H9 (cell line): ENCODE results near the gene LRRC45. TPM values are rescaled to one million over a fixed set of nuclear protein-coding genes. Genes with fewer than 3 reads are reported as not detected.

Source experiments
- DNase-seq: peaks from one replicate; pipeline ENCODE4 v3.0.0-alpha.2; 2017
- H2AFZ ChIP-seq: one replicate; pipeline ENCODE4 v1.6.1; 2013; ENCODE audit warnings: mild to moderate bottlenecking, low read length, control low read depth, moderate library complexity
- H2AK5ac ChIP-seq: 2 replicates; pipeline ENCODE4 v1.6.1; 2013; ENCODE audit warnings: low read length, control low read depth, mixed read lengths; ENCODE audit not compliant: insufficient read length
- H2BK120ac ChIP-seq: one replicate; pipeline ENCODE4 v1.6.1; 2013; ENCODE audit warnings: low read depth, mild to moderate bottlenecking, low read length, control low read depth, inconsistent platforms; ENCODE audit not compliant: poor library complexity, severe bottlenecking
- H2BK12ac ChIP-seq: 2 replicates; pipeline ENCODE4 v1.6.1; 2013; ENCODE audit warnings: low read length, control low read depth, mixed read lengths, low read depth; ENCODE audit not compliant: insufficient read length
- H2BK15ac ChIP-seq: 2 replicates; pipeline ENCODE4 v1.6.1; 2013; ENCODE audit warnings: low read depth, low read length, control low read depth
- H2BK20ac ChIP-seq: one replicate; pipeline ENCODE4 v1.6.1; 2013; ENCODE audit warnings: low read depth, mild to moderate bottlenecking, low read length, control low read depth, inconsistent platforms; ENCODE audit not compliant: poor library complexity, severe bottlenecking
- H2BK5ac ChIP-seq: 2 replicates; pipeline ENCODE4 v1.6.1; 2013; ENCODE audit warnings: low read length, control low read depth, mixed read lengths; ENCODE audit not compliant: insufficient read length
- H3K14ac ChIP-seq: 2 replicates; pipeline ENCODE4 v1.6.1; 2013; ENCODE audit warnings: low read length, control low read depth; ENCODE audit not compliant: insufficient read depth
- H3K18ac ChIP-seq: 2 replicates; pipeline ENCODE4 v1.6.1; 2013; ENCODE audit warnings: low read depth, mild to moderate bottlenecking, mixed read lengths, low read length, control low read depth; ENCODE audit not compliant: insufficient read length
- H3K23ac ChIP-seq: 2 replicates; pipeline ENCODE4 v1.6.1; 2013; ENCODE audit warnings: low read length, control low read depth, mixed read lengths, low read depth; ENCODE audit not compliant: insufficient read length
- H3K23me2 ChIP-seq: 2 replicates; pipeline ENCODE4 v1.6.1; 2013; ENCODE audit warnings: low read depth, mild to moderate bottlenecking, mixed read lengths, low read length, control low read depth; ENCODE audit not compliant: insufficient read length, poor library complexity, severe bottlenecking
- H3K27ac ChIP-seq: 2 replicates; pipeline ENCODE4 v1.5.1; 2013; ENCODE audit warnings: low read length, control low read depth, mixed read lengths, low read depth; ENCODE audit not compliant: insufficient read length
- H3K27me3 ChIP-seq: 2 replicates; pipeline ENCODE4 v1.6.1; 2013; ENCODE audit warnings: low read length, control low read depth, inconsistent platforms; ENCODE audit not compliant: insufficient read depth
- H3K4ac ChIP-seq: 2 replicates; pipeline ENCODE4 v1.6.1; 2013; ENCODE audit warnings: low read depth, mild to moderate bottlenecking, control low read depth, inconsistent platforms, low read length, moderate library complexity
- H3K4me1 ChIP-seq: 2 replicates; pipeline ENCODE4 v1.6.1; 2013; ENCODE audit warnings: low read length, control low read depth, inconsistent platforms; ENCODE audit not compliant: insufficient read depth
- H3K4me2 ChIP-seq: 2 replicates; pipeline ENCODE4 v1.6.1; 2013; ENCODE audit warnings: low read length, control low read depth, mixed read lengths; ENCODE audit not compliant: insufficient read length, insufficient read depth
- H3K56ac ChIP-seq: 2 replicates; pipeline ENCODE4 v1.6.1; 2013; ENCODE audit warnings: low read depth, mild to moderate bottlenecking, mixed read lengths, low read length, control low read depth; ENCODE audit not compliant: insufficient read length
- H3K79me1 ChIP-seq: 2 replicates; pipeline ENCODE4 v1.6.1; 2013; ENCODE audit warnings: low read depth, mild to moderate bottlenecking, moderate library complexity, low read length, control low read depth, inconsistent platforms; ENCODE audit not compliant: insufficient read depth, poor library complexity, severe bottlenecking
- H3K79me2 ChIP-seq: 2 replicates; pipeline ENCODE4 v1.6.1; 2013; ENCODE audit warnings: low read length, control low read depth, inconsistent platforms; ENCODE audit not compliant: insufficient read depth
- H3K9ac ChIP-seq: 2 replicates; pipeline ENCODE4 v1.6.1; 2013; ENCODE audit warnings: low read length, control low read depth, mixed read lengths; ENCODE audit not compliant: insufficient read length; ENCODE audit errors: extremely low read depth
- H3K9me3 ChIP-seq: one replicate; pipeline ENCODE4 v1.6.1; 2013; ENCODE audit warnings: low read depth, low read length, inconsistent platforms; ENCODE audit not compliant: control insufficient read depth
- H3T11ph ChIP-seq: one replicate; pipeline ENCODE4 v1.6.1; 2013; ENCODE audit warnings: mild to moderate bottlenecking, low read length, control low read depth, inconsistent platforms
- H4K20me1 ChIP-seq: one replicate; pipeline ENCODE4 v1.6.1; 2013; ENCODE audit not compliant: control insufficient read depth, insufficient read length, insufficient read depth
- H4K5ac ChIP-seq: 2 replicates; pipeline ENCODE4 v1.6.1; 2013; ENCODE audit warnings: low read depth, mild to moderate bottlenecking, mixed read lengths, low read length, control low read depth; ENCODE audit not compliant: insufficient read length
- H4K8ac ChIP-seq: replicated peaks from 2 replicates; pipeline ENCODE4 v1.6.1; 2013; ENCODE audit warnings: low read length, control low read depth, mixed read lengths, low read depth; ENCODE audit not compliant: insufficient read length
- H4K91ac ChIP-seq: 2 replicates; pipeline ENCODE4 v1.6.1; 2013; ENCODE audit warnings: low read depth, mild to moderate bottlenecking, moderate library complexity, mixed read lengths, low read length, control low read depth; ENCODE audit not compliant: insufficient read length
- H3K27ac Mint-ChIP-seq, 3 experiments: 2 replicates in 2 of 3; 3 replicates in 1 of 3; pipeline ENCODE4 v1.8.0; 2020 to 2021; ENCODE audit warnings: mixed read lengths in 3 of 3, mild to moderate bottlenecking in 1 of 3, moderate library complexity in 1 of 3
- H3K27me3 Mint-ChIP-seq: 2 replicates; pipeline ENCODE4 v1.8.0; 2021; ENCODE audit warnings: low read depth, mild to moderate bottlenecking, moderate library complexity, mixed read lengths
- H3K36me3 Mint-ChIP-seq, 3 experiments: 2 replicates in 2 of 3; 3 replicates in 1 of 3; pipeline ENCODE4 v1.8.0; 2020 to 2021; ENCODE audit warnings: low read depth in 3 of 3, mixed read lengths in 3 of 3; ENCODE audit not compliant: insufficient read depth in 1 of 3
- H3K4me1 Mint-ChIP-seq, 2 experiments: 2 replicates each; pipeline ENCODE4 v1.8.0; 2020; ENCODE audit warnings: mixed read lengths in 2 of 2
- H3K4me3 Mint-ChIP-seq, 2 experiments: 2 replicates in 1 of 2; 3 replicates in 1 of 2; pipeline ENCODE4 v1.8.0; 2020 to 2021; ENCODE audit warnings: mild to moderate bottlenecking in 2 of 2, mixed read lengths in 2 of 2, moderate library complexity in 1 of 2
- H3K9me3 Mint-ChIP-seq, 2 experiments: 2 replicates in 1 of 2; 3 replicates in 1 of 2; pipeline ENCODE4 v1.8.0; 2020; ENCODE audit warnings: mild to moderate bottlenecking in 2 of 2, mixed read lengths in 2 of 2, moderate library complexity in 1 of 2
- CTCF ChIP-seq: fragments of 200-600 bp; sonication (generic); conservative IDR thresholded peaks from 3 replicates; pipeline ENCODE4 v1.8.0; 2021; ENCODE audit warnings: antibody characterized with exemption, mild to moderate bottlenecking
- WGBS: extraction: QIAGEN DNeasy Blood & Tissue Kit; methylation state at CpG from one replicate; pipeline ENCODE4 v1.1.7; 2013; ENCODE audit warnings: missing lambda C conversion rate, low lambda C conversion rate, mixed read lengths; ENCODE audit not compliant: insufficient read length; ENCODE audit errors: extremely low coverage; 5-methylcytosine and 5-hydroxymethylcytosine counted together
- total RNA-seq: library from RNA; stranded (reverse); gene quantifications from 2 replicates; pipeline ENCODE4 v1.2.1, GENCODE V29; 2021

Gene LRRC45
- total RNA-seq, 1 experiment from 2014 or later: 28.7 TPM

- no peaks in the 10 kb centered on the region for H3K4me1 ChIP-seq
- H3K4ac ChIP-seq: no peak overlapping the region
- TF ChIP-seq CTCF: no peak
- no peaks in the 10 kb centered on the region for H3K79me2 ChIP-seq
- no peak overlapping the region for H3K27ac ChIP-seq
- H3T11ph ChIP-seq: no peak overlapping the region
- Mint-ChIP-seq H3K9me3 (no peaks in the 10 kb centered on the region), H3K36me3 (no peaks in the 10 kb centered on the region), H3K27ac (peak overlapping the region in 1 of 3 experiments; percentile 63; a peak in 1 of 7 replicates), H3K4me3 (no peak overlapping the region), H3K27me3 (no peaks in the 10 kb centered on the region; the same call in 1 of the 2 replicates), H3K4me1 (no peaks in the 10 kb centered on the region)
- no peak overlapping the region for H3K56ac ChIP-seq
- no peaks in the 10 kb centered on the region for H3K23me2 ChIP-seq
- no peaks in the 10 kb centered on the region for H4K20me1 ChIP-seq
- no peak overlapping the region for H3K18ac ChIP-seq
- no peak for DNase-seq
- no peak overlapping the region for H2BK12ac ChIP-seq
- H3K9me3 ChIP-seq: no peaks in the 10 kb centered on the region
- no CpG with 5 or more reads among the region's 24 CpGs for WGBS
- H2AK5ac ChIP-seq: no peak overlapping the region
- no peak overlapping the region for H4K8ac ChIP-seq
- H2AFZ ChIP-seq: no peak overlapping the region
- no peaks in the 10 kb centered on the region for H3K27me3 ChIP-seq
- H2BK120ac ChIP-seq: no peak overlapping the region
- H3K79me1 ChIP-seq: no peaks in the 10 kb centered on the region
- no peak overlapping the region for H2BK5ac ChIP-seq
- H3K9ac ChIP-seq: no peak overlapping the region
- no peak overlapping the region for H2BK20ac ChIP-seq
- no peak overlapping the region for H4K5ac ChIP-seq
- no peak overlapping the region for H3K4me2 ChIP-seq
- no peak overlapping the region for H3K14ac ChIP-seq
- no peak overlapping the region for H4K91ac ChIP-seq
- no peak overlapping the region for H2BK15ac ChIP-seq
- no peak overlapping the region for H3K23ac ChIP-seq
Observed at GRCh38 chr17:82006468-82007227, 16.5 kb upstream of the LRRC45 start.
